Ecto neural progenitor cell (in vitro differentiated cells): ENCODE results near the gene CTSF.
A peak's percentile ranks its signal among the peaks of the same experiment; 100 is the strongest.
"Not testable (repeated sequence)": the region's sequence is repeated elsewhere in the genome, so short reads cannot be mapped to it uniquely, and the experiment has no call there.

Experiments used
- DNase-seq: peaks from one replicate; pipeline ENCODE4 v3.0.0-alpha.2; 2018; ENCODE audit warnings: low spot score

The CTSF gene

DNA sequence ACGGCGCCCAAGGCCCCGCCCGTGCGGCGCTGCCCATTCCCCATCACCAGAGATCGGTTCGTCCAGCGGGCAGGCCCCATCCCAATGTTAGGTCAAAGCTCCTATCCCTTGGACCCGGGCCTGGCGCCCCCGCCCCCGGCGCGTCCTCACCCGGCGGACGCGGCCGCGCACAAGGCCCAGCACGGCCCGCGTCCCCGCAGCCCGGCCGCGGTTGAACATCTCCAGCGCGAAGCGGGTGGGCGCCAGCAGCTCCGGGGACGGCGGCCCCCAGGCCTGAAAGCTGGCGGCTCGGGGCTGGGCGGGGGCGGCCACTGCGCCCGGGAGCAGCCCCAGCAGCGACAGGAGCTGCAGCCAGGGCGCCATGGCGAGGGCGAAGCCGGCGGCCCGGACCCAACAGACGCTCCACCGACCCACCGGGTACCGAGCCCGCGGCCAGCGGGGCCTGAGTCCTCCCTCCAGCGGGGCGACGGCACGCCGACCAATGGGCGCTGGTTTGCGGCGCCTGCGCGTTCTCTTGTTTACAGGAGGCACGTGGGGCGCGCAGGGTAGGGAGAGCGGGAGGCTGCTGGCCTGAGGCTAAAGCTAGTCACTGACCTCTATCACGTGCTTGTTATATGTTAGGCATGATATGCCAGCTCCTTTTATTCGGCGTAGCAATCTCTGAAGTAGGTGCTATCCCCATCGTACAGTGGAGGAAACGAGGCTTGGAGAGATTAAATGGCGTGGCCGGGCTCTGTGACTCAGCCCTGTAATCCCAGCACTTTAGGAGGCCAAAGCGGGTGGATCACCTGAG is at the start of gene CTSF:
Gene CTSF (minus strand): TSS at position 483 of the 793 bp plus-strand sequence. CDS start 120 bp downstream, at position 363.
- DNase-seq = peak; percentile 63

DNA sequence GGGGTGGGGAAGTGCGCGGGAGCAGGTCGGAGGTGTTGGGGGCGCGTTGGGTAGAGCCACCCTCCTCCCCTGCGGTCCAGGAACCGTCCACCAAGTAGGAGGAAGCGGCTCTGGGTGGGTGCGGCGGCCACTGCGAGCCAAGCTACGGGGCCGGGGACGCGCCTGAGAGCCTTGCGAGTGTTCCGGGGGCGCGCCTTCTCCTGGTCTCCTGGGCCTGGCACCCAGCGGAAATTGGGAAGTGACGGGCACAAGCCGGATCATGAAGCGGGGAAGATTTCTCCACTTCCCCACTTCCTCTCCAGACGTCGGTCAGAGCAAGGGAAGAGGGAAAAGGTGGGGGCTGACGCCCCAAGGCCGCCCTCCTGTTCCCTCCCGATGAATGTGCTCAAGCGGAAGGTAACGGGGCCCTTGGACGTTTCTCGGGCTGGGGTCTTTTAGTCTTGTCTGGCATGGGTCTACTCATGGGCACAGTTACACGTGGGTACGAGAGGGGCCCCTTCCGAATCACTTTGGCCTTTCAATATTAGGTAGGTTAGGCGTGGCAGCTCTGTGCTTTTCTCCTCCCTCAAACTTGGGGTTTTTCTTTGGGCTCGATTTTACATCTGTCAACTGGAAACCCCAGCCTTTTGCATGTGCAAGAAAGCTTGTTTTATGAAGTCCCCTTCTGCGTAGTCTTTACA is 48.9 kb upstream of the CTSF start:
- no peak for DNase-seq

DNA sequence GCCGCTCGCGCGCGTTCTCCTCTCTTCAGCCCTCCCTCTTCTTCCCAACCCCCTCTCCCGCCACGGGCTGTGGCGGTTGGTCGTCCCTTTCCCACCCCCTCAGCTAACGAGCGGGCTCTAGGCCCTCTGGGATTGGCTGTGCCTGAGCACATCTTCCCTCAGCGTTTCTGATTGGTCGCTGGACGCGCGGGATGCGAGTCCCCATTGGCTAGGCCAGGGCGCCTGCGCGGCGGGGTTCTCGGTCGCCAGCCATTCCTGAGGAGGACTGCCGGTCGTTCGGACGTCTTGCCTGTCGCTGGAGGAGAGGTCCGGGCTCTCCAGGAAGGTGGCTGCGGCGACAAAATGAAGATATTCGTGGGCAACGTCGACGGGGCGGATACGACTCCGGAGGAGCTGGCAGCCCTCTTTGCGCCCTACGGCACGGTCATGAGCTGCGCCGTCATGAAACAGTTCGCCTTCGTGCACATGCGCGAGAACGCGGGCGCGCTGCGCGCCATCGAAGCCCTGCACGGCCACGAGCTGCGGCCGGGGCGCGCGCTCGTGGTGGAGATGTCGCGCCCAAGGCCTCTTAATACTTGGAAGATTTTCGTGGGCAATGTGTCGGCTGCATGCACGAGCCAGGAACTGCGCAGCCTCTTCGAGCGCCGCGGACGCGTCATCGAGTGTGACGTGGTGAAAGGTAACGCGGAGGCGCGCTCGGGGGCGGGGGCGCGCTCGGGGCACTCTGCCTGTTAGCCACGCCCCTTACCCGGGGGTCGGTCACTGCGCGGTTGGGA is 48.2 kb upstream of the CTSF start, which contains the start of gene RBM14:
Gene RBM14 (plus strand): TSS at position 252 of the 776 bp plus-strand sequence. CDS start 91 bp downstream, at position 343.
- DNase-seq = peak; percentile 99

DNA sequence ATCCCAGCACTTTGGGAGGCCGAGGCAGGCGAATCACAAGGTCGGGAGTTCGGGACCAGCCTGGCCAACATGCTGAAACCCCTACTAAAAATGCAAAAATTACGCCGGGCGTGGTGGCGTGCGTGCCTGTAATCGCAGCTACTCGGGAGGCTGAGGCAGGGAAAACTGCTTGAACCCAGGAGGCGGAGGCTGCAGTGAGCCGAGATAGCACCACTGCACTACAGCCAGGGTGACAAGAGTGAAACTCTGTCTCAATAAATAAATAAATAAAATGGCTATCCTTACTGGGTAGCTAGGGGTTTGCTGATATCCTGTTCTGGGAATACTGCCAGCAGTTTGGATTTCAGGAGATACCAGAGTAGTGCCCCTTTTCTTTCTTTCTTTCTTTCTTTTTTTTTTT is 45.7 kb upstream of the CTSF start:
- no peak for DNase-seq

DNA sequence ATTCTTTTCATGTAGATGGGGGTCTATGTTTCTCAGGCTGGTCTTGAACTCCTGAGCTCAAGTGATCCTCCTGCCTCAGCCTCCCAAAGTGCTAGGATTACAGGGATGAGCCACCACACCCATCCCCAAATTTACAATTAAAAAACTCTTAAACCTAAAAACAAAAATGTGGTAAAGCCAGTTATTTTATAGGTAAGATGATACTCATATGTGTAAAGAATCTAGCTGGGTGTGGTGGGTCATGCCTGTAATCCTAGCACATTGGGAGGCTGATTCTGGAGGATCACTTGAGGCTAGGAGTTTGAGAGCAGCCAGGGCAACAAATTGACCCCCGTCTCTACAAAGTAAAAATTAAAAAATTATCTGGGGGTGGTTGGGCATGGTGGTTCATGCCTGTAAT is 44.1 kb upstream of the CTSF start:
- DNase-seq = no peak

DNA sequence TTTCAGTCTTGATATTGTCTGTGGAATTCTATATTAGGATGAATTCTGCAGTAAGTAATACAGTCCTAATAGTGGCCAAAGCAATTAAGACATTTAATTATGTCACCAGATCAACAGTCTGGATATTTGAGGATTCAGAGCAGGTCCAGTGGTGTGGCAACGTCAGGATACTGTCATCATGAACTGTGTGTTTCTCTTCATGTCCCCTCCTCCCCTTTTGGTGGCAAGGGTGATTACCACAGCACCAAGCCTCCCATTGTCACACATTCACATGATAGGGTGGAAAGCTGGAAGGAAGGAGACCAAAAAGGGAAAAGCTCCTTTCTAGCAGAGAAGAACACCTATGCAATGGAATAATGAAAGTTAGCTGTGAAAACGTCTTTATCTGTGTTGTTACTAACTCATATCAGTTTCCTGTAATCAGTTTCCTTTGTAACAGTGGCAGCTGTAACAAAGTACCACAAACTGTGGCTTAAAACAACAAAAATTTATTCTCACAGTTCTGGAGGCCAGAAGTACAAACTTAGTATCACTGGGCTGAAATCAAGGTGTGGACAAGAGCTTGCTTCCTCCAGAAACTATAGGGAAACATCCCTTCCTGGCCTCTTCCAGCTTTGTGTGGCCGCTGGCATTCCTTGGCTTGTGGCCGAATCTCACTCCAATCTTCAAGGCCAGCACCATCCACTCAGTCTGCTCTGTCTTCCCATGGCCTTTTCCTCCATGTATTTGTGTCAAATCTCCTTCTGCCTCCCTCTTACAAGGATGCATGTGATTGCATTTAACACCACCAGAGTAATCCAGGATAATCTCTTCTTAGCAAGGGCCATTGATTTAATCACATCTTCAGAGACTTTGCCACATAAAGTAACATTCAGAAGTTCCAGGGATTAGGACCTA is 41.6 kb upstream of the CTSF start:
- no peak for DNase-seq

DNA sequence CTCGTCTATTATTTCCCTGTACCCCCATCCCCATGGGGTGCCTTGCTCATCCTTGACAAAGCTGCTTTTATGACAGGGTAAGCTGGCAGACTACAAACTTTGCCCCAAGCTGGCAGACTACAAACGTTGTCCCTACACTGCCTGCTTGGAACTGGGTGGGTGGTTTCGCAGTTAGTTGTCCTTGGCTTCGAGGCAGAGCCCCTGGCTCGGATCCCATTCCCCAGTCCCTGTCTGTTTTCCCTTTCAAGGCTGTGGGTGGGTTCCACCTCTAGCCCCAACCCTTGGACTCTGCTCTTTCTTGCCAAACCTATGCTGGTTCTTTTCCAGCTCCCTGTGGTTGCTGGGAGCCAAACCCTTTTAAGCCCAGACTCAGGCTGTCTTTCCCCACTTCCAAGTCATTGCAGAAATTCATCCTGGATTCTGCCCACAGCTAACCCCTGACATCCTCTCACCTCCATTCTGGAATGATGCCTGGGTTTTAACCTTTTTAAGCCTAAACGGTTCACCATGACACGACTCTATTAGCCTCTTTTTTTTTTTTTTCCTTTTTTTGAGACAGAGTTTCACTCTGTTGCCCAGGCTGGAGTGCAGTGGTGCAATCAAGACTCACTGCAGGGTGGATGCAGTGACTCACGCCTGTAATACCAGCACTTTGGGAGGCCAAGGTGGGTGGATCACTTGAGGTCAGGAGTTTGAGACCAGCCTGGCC is 38.9 kb upstream of the CTSF start:
- DNase-seq = no peak

DNA sequence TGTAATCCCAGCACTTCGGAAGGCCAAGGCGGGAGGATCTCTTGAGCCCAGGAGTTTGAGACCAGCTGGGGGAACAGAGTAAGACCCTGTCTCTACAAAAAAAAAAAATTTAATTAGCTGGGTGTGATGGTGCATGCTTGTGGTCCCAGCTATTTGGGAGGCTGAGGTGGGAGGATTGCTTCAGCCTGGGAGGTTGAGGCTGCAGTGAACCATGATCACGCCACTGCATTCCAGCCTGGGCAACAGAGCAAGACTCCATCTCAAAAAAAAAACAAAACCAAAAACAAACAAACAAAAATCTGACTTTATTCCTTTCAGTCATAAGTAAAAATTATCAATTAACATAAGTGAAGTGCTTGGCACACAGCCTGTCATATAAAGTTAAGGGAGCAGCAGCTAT is 38.2 kb upstream of the CTSF start:
- not testable (repeated sequence) for DNase-seq

DNA sequence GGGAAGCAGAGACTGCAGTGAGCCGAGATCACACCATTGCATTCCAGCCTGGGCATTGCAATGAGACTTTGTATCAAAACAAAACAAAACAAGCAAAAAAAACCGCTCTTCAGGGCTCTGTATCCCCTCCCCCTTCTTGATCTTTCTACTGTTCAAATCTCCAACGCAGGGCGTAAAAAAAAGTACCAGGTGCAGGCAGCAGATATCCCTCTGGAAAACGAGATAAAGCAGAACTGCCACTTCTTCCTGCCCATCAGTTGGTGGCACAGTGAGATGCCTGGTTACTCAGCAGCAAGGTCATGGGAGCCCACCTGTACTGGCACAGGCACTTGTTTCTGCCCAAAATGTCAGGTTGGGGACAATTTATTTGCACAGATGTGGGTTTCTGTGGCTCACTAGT is 35.7 kb upstream of the CTSF start:
- DNase-seq = no peak

DNA sequence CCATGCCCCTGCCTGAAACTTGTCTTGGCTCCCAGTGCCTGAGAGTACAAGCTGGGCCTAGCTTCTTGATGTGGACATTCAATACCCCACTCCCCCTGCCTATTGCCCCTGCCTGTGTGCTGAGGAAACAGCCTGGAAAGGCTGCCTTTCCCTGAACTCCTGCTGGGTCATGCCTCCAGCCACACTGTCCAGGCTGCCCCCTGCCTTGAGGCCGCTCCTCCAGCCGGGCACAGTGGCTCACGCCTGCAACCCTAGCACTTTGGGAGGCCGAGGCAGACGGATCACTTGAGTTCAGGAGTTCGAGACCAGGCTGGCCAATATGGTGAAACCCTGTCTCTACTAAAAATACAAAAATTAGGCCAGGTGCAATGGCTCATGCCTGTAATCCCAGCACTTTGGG is 34.7 kb upstream of the CTSF start:
- no peak for DNase-seq

DNA sequence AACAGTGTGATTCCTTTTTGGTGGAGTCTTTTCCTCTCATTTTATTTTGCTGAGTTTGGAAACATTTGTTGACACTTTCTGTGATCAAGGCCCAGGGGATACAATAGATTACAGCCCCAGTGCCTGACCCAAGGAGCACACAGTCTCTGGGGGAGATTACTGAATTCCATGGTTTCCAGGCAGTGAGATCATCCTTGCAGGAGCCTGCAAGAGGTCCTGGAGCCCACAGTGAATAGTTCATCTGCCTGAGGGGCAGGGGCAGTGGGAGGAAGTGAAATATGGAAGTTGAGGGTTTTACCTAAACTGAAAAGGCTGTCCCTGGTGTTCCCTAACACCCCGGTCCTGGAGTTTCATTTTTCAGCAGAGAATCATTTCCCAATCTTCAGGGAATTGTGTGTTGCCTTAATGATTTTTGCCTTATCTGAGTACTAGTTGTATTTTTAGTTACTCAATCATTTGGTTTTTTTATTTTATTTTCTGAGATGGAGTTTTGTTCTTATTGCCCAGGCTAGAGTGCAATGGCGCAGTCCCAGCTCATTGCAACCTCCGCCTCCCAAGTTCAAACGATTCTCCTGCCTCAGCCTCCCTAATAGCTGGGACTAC is 32.3 kb upstream of the CTSF start:
- DNase-seq = no peak

DNA sequence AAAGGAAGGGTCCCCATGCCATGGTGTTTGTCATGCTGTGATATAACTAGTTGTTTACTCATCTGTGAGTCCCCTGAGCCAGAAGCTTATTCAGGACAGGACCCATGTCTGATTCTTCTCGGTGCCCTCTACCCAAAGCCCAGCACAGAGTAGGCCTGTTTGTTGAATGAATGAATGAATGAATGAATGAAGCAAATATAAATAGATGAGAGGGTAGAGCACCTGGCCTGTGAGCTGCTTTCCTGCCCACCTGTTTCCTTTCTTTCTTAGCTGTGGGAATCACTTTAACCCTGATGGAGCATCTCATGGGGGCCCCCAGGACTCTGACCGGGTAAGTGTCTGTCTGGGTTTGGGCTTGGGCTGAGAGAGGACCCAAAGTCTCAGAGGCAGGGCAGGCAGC is 31.8 kb upstream of the CTSF start:
- no peak for DNase-seq

DNA sequence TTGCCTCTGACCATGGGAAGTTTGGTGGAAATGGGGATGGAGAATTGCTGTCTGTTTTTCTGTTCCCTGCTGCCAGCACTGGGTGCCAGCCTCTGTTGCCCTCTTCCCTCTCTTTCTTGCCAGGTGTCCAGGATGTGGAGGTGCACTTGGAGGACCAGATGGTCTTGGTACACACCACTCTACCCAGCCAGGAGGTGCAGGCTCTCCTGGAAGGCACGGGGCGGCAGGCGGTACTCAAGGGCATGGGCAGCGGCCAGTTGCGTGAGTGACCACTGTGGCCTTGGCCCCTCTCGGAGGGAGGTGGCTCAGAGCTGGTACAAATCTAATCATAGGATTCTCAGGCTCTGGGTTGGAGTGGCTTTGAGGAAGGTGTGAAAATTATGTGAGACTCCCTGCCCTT is 30.6 kb upstream of the CTSF start:
- no peak for DNase-seq

DNA sequence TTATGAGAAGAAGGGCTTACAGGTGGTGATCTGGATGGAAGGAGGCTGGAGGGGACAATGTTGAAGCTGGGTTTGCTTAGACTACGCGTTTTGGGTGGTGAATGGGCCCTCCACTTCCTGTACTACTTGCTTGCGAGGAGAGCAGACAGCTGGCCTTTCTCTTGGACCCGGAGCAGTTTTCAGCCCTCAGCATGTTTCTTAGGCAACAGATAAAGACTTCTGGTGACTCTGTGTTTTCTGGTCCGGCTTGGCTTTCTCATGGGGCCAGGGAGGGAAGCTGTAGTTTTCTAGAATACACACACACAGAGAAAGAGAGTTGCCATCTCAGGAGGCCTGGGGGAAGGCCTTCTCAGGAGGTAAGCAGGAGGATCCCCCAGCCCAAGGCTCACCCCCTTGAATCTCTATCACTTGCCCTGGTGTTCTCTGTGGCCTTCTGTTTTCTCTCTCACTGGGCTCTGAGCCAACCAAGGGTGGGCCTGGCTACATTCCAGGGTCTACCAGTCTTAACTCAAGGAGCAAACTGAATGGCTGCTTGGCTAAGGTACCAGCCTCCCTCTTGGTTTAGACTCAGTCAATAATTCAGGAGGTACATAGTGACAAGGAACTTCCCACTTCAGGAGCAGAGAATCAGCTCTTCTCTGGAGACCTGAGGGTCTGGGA is 27.0 kb upstream of the CTSF start:
- no peak for DNase-seq

DNA sequence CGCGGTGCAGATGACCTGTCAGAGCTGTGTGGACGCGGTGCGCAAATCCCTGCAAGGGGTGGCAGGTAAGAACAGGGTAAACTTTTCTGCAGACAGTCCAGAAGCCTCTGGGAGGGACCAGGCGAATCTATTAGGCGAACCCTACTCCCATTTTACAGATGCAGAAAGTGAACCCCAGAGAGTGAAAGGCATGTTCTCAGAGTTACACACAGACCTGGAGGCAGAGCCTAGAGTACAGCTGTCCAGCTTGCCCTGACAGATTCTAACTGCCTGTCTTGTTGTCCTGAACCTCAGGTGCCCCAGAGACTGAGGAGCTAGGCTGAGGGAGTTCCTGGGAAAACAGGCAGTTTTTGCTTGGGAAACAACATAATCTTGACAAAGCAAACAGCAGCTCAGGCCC is 25.2 kb upstream of the CTSF start:
- DNase-seq = no peak

DNA sequence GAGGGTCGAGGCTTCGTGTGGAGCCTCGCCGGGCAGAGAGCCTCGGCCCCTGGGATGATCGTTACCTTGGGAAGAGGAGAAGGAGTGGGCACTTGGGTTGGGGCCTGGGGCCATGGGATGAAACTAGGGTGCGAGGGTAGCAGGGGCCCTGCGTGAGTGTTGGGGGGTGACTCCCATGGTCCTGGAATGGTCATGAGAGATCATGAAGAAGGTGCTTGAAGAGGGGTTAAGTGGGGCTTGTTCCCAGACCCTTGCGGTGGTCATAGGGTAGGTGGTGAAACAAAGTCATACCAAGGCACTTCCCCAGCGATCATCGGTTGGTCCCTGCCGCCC is 24.9 kb upstream of the CTSF start:
- no peak for DNase-seq

DNA sequence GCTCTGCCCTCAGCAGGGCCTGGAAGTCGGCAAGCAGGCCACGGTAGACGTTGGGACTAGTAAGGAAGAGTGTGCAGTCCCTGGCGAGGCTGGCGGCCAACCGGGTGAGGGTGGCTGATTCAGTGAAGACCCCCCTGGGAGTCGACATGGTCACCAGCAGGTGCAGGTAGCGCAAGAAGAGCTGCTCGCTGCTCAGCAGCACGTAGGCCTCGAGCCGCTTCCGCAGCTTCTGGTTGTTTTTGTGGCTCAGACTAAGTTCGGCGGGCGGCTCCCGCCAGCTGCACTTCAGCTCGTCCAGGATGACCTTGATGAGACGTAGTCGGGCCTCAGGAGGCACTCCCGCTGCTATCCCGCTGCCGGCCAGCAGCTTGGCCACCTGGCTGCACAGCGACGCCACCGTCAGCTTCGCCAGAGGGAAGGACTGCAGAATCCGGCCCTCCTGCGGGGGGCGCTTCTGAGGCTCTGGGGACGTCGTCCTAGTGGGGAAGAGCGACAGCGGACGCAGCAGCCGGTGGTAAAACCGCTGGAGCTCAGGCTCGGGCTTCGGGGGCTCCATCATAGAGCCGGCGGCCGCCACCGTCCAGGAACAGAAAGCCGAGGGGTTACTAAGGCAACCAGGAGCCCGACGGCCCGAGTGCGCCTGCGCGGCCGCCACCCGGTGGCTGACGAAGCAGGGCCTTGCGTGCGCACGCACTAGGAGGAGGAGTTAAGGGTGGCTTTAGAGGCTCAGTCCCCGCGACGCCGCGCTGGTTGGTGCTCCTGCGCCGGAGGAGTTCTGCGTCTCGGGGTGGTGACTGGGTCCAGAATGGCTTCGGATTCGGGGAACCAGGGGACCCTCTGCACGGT is 24.3 kb upstream of the CTSF start, which contains the start of the genes CCDC87 and CCS:
Gene CCDC87 (minus strand): TSS at position 607 of the 846 bp plus-strand sequence. CDS start 48 bp downstream, at position 559.
Gene CCS (plus strand): TSS at position 729 of the 846 bp plus-strand sequence. CDS start 77 bp downstream, at position 806.
- DNase-seq = peak; percentile 98

DNA sequence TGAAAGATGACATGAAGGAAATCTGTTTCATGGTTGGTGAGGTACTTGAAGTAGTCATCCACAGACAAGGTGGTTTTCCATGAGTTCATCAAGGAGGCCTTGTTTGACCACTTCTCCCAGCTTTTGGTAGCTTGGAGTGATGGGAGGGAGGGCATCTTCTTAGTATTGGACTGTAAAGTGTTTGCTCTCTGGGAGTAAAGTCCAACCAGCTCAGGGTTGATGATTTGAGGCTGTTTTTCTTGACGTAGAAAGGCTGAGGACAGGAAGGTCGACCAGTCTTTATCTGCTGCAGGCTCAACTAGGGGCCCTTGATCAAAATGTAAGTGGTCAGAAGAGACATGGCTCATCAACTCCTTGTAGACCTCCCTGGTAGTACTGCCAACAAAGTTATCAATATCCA is 22.8 kb upstream of the CTSF start:
- DNase-seq = no peak
